Ishikawa (cell line): ENCODE data around the gene DTYMK.

Source experiments
- CEBPB ChIP-seq: IDR thresholded peaks from 2 replicates; pipeline ENCODE4 v1.6.1; 2012
- CREB1 ChIP-seq: IDR thresholded peaks from 2 replicates; pipeline ENCODE4 v1.6.1; 2012; ENCODE audit warnings: low read depth
- EGR1 ChIP-seq: IDR thresholded peaks from 2 replicates; pipeline ENCODE4 v1.6.1; 2012
- EP300 ChIP-seq: IDR thresholded peaks from 2 replicates; pipeline ENCODE4 v1.6.1; 2012; ENCODE audit warnings: borderline replicate concordance
- FOXM1 ChIP-seq: IDR thresholded peaks from 2 replicates; pipeline ENCODE4 v1.6.1; 2012; ENCODE audit warnings: low read depth, borderline replicate concordance
- MAX ChIP-seq: IDR thresholded peaks from 2 replicates; pipeline ENCODE4 v1.6.1; 2012
- NFIC ChIP-seq: IDR thresholded peaks from 2 replicates; pipeline ENCODE4 v1.6.1; 2012
- RAD21 ChIP-seq: IDR thresholded peaks from 2 replicates; pipeline ENCODE4 v1.6.1; 2012; ENCODE audit warnings: low read depth
- REST ChIP-seq: IDR thresholded peaks from 2 replicates; pipeline ENCODE4 v1.6.1; 2012; ENCODE audit warnings: low read depth, mild to moderate bottlenecking
- TAF1 ChIP-seq: IDR thresholded peaks from 2 replicates; pipeline ENCODE4 v1.6.1; 2012; ENCODE audit warnings: low read depth, mild to moderate bottlenecking
- TCF12 ChIP-seq: IDR thresholded peaks from 2 replicates; pipeline ENCODE4 v1.6.1; 2012; ENCODE audit warnings: low read depth
- TEAD4 ChIP-seq: IDR thresholded peaks from 2 replicates; pipeline ENCODE4 v1.6.1; 2012
- USF1 ChIP-seq: IDR thresholded peaks from 2 replicates; pipeline ENCODE4 v1.6.1; 2012
- YY1 ChIP-seq: IDR thresholded peaks from 2 replicates; pipeline ENCODE4 v1.6.1; 2012; ENCODE audit warnings: low read depth
- ZBTB7A ChIP-seq: IDR thresholded peaks from 2 replicates; pipeline ENCODE4 v1.6.1; 2012; ENCODE audit warnings: low read depth

The DTYMK gene

GRCh38 chr2:241645056-241645914 is 41.3 kb downstream of the DTYMK start:
- no peak for TF ChIP-seq REST
- no peak for TF ChIP-seq EP300
- TF ChIP-seq EGR1: no peak
- TF ChIP-seq YY1: no peak

- TF ChIP-seq ZBTB7A: no peak
- TF ChIP-seq TEAD4: no peak
- no peak for TF ChIP-seq USF1
- no peak for TF ChIP-seq EP300
- TF ChIP-seq EGR1: no peak
- no peak for TF ChIP-seq MAX
- no peak for TF ChIP-seq TAF1
- no peak for TF ChIP-seq RAD21
- TF ChIP-seq TCF12: no peak
- TF ChIP-seq YY1: no peak
- no peak for TF ChIP-seq CREB1
- TF ChIP-seq REST: no peak
- TF ChIP-seq FOXM1: no peak
These were observed 45.0 kb downstream of the DTYMK start for GRCh38 chr2:241641631-241642030.

- no peak for TF ChIP-seq CEBPB
- TF ChIP-seq TCF12: no peak
- no peak for TF ChIP-seq NFIC
- no peak for TF ChIP-seq FOXM1
- no peak for TF ChIP-seq TAF1
- TF ChIP-seq MAX: no peak
- no peak for TF ChIP-seq CREB1
- no peak for TF ChIP-seq RAD21
These were observed 46.3 kb downstream of the DTYMK start for GRCh38 chr2:241640165-241640795.

GRCh38 chr2:241639385-241639784 is 47.2 kb downstream of the DTYMK start:
- TF ChIP-seq CEBPB: no peak
- no peak for TF ChIP-seq NFIC

- TF ChIP-seq CEBPB (no peak), FOXM1 (no peak), EP300 (no peak), TAF1 (no peak), EGR1 (no peak), TCF12 (no peak), REST (no peak), ZBTB7A (no peak), MAX (no peak), YY1 (no peak), CREB1 (no peak), USF1 (no peak)
These were observed 47.7 kb downstream of the DTYMK start for GRCh38 chr2:241638940-241639339.
